Peyer's patch (tissue), 4 donors: ENCODE data around the gene SLAMF9. TPM values are rescaled to one million over a fixed set of nuclear protein-coding genes. Genes with fewer than 3 reads are reported as not detected.

ENCODE experiments used
- DNase-seq, 3 donors: peaks; one replicate each; pipeline ENCODE4 v3.0.0-alpha.2; 2017 to 2019
- H3K27ac ChIP-seq, 4 donors: fragments of 200-600 bp; sonication (generic); one replicate each; pipeline ENCODE4 v1.5.1; 2016 to 2019
- H3K27me3 ChIP-seq, 2 donors: fragments of 200-600 bp; sonication (generic); one replicate each; pipeline ENCODE4 v1.5.1; 2019
- H3K36me3 ChIP-seq, 3 donors: fragments of 200-600 bp; sonication (generic); one replicate each; pipeline ENCODE4 v1.5.1; 2016 to 2019
- H3K4me1 ChIP-seq, 4 donors: fragments of 200-600 bp; sonication (generic); one replicate each; pipeline ENCODE4 v1.5.1; 2016 to 2019
- H3K4me3 ChIP-seq, 4 donors: fragments of 200-600 bp; sonication (generic); 1 replicate in 3 of 4; 2 replicates in 1 of 4; pipeline ENCODE4 v1.5.1; 2016 to 2019; ENCODE audit warnings: mild to moderate bottlenecking in 1 of 4
- H3K9me3 ChIP-seq, 4 donors: fragments of 200-600 bp; sonication (generic); one replicate each; pipeline ENCODE4 v1.5.1; 2016 to 2019; ENCODE audit warnings: mild to moderate bottlenecking in 1 of 4
- CTCF ChIP-seq, 6 experiments: fragments of 450-650 bp in 4 of 6; fragments of 200-600 bp in 2 of 6; sonication (generic) in 1 of 6; IDR thresholded peaks; one replicate each; pipeline ENCODE4 v1.5.1; 2017 to 2019; ENCODE audit warnings: antibody characterized with exemption in 6 of 6, mild to moderate bottlenecking in 3 of 6, moderate library complexity in 1 of 6
- POLR2A ChIP-seq, 2 donors: fragments of 450-650 bp; IDR thresholded peaks; one replicate each; pipeline ENCODE4 v1.5.1; 2017; ENCODE audit warnings: antibody characterized with exemption in 2 of 2, mild to moderate bottlenecking in 2 of 2, moderate library complexity in 2 of 2
- total RNA-seq, 4 donors: library from RNA; depleted of rRNA; stranded (reverse); fragments of >200 nt; gene quantifications; one replicate each; pipeline ENCODE4 v1.1.0, GENCODE V29; 2016

Gene SLAMF9
- not detected for total RNA-seq

- TF ChIP-seq CTCF (IDR thresholded peaks at IDR 0.05) = no peak
- no peak for TF ChIP-seq POLR2A (IDR thresholded peaks at IDR 0.05)
- Histone ChIP-seq H3K4me1 (peaks cover 0 to 2% (median 0%) of the 10 kb centered on the region in 4 donors), H3K4me3 (no peak within 1 kb of the TSS), H3K27me3 (no peaks in the 10 kb centered on the region), H3K9me3 (no peaks in the 10 kb centered on the region), H3K27ac (no peak within 1 kb of the TSS), H3K36me3 (no peaks in the 10 kb centered on the region)
- DNase-seq = no peak
Measured at GRCh38 chr1:159953536-159954515, at the start of gene SLAMF9. Gene SLAMF9, minus strand, starts transcription at chr1:159954237. Its CDS starts 100 bp downstream, at chr1:159954137.

- TF ChIP-seq POLR2A (IDR thresholded peaks at IDR 0.05) (no peak), CTCF (IDR thresholded peaks at IDR 0.05) (no peak)
- H3K27ac ChIP-seq = no peak overlapping the region
- no peaks in the 10 kb centered on the region for H3K36me3 ChIP-seq
- no peaks in the 10 kb centered on the region for H3K9me3 ChIP-seq
- peaks cover 0 to 5% of the 10 kb centered on the region in 2 donors for H3K27me3 ChIP-seq
- no peak for DNase-seq
- no peak overlapping the region for H3K4me3 ChIP-seq
- peaks cover 0 to 9% (median 0%) of the 10 kb centered on the region in 4 donors for H3K4me1 ChIP-seq
Measured at GRCh38 chr1:160001440-160001839, 47.4 kb upstream of the SLAMF9 start.

GRCh38 chr1:159999204-159999603, 45.2 kb upstream of the SLAMF9 start:
- no peak overlapping the region for H3K27ac ChIP-seq
- no peak overlapping the region for H3K4me3 ChIP-seq
- H3K27me3 ChIP-seq = peaks cover 0 to 5% of the 10 kb centered on the region in 2 donors
- H3K36me3 ChIP-seq = no peaks in the 10 kb centered on the region
- no peaks in the 10 kb centered on the region for H3K4me1 ChIP-seq
- no peak for TF ChIP-seq POLR2A (IDR thresholded peaks at IDR 0.05)
- TF ChIP-seq CTCF (IDR thresholded peaks at IDR 0.05) = no peak
- no peak for DNase-seq
- no peaks in the 10 kb centered on the region for H3K9me3 ChIP-seq

- Histone ChIP-seq H3K9me3 (no peaks in the 10 kb centered on the region), H3K36me3 (no peaks in the 10 kb centered on the region), H3K4me1 (no peaks in the 10 kb centered on the region), H3K27me3 (peaks cover 0 to 5% of the 10 kb centered on the region in 2 donors), H3K4me3 (no peak overlapping the region), H3K27ac (no peak overlapping the region)
- TF ChIP-seq POLR2A (IDR thresholded peaks at IDR 0.05) (no peak), CTCF (IDR thresholded peaks at IDR 0.05) (no peak)
- no peak for DNase-seq
Measured at GRCh38 chr1:159996653-159997052, 42.6 kb upstream of the SLAMF9 start.

GRCh38 chr1:159994896-159995295, 40.9 kb upstream of the SLAMF9 start:
- Histone ChIP-seq H3K9me3 (no peaks in the 10 kb centered on the region), H3K4me1 (no peaks in the 10 kb centered on the region), H3K4me3 (no peak overlapping the region), H3K27ac (no peak overlapping the region), H3K27me3 (peaks cover 0 to 4% of the 10 kb centered on the region in 2 donors), H3K36me3 (no peaks in the 10 kb centered on the region)
- no peak for DNase-seq
- TF ChIP-seq POLR2A (IDR thresholded peaks at IDR 0.05) = no peak
- no peak for TF ChIP-seq CTCF (IDR thresholded peaks at IDR 0.05)
